Testis (tissue), 3 donors: ENCODE measurements around the gene YPEL3. TPM values are rescaled to one million over a fixed set of nuclear protein-coding genes. Genes with fewer than 3 reads are reported as not detected.
A peak's percentile ranks its signal among the peaks of the same experiment; 100 is the strongest.

Experiments used
- DNase-seq: peaks from one replicate; pipeline ENCODE4 v3.0.0-alpha.2; 2019
- H3K27ac ChIP-seq, 2 donors: fragments of 200-600 bp; sonication (generic); one replicate each; pipeline ENCODE4 v1.5.1; 2019
- H3K27me3 ChIP-seq: fragments of 200-600 bp; sonication (generic); one replicate; pipeline ENCODE4 v1.5.1; 2019
- H3K36me3 ChIP-seq: fragments of 200-600 bp; sonication (generic); one replicate; pipeline ENCODE4 v1.5.1; 2017; ENCODE audit warnings: low read depth; ENCODE audit errors: missing control alignments
- H3K4me1 ChIP-seq: fragments of 200-600 bp; sonication (generic); one replicate; pipeline ENCODE4 v1.5.1; 2019
- H3K4me3 ChIP-seq, 2 donors: fragments of 200-600 bp; sonication (generic); one replicate each; pipeline ENCODE4 v1.5.1; 2017 to 2019
- H3K9me3 ChIP-seq: fragments of 200-600 bp; sonication (generic); one replicate; pipeline ENCODE4 v1.5.1; 2017
- POLR2A ChIP-seq: fragments of 450-650 bp; IDR thresholded peaks from one replicate; pipeline ENCODE4 v1.6.1; 2017; ENCODE audit warnings: antibody characterized with exemption, mild to moderate bottlenecking, moderate library complexity
- WGBS, 2 donors: methylation state at CpG; one replicate each; pipeline ENCODE4 v1.1.5; 2018; 5-methylcytosine and 5-hydroxymethylcytosine counted together
- intact Hi-C: fragments of 100-400 bp; cut with DNase I; formaldehyde crosslinking; loops from one replicate; pipeline ENCODE4 v1.15.1; 2023; ENCODE audit warnings: low total_unique reads
- polyA plus RNA-seq: library from polyadenylated mRNA; stranded (reverse); fragments of 350-450 nt; fragmentation: Illumina TruSeq; extraction: RNeasy Lipid Tissue Mini Kit (QIAGEN cat#74804); gene quantifications from one replicate; pipeline ENCODE4 v1.2.3, GENCODE V29; 2014; ENCODE audit warnings: low read depth, low replicate concordance; ENCODE audit not compliant: insufficient read depth
- total RNA-seq, 2 donors: library from RNA; depleted of rRNA; stranded (reverse); fragments of >200 nt; gene quantifications; one replicate each; pipeline ENCODE4 v1.2.3, GENCODE V29; 2016
- TF ChIP-seq, protein P1 (sequence below), 3 experiments: fragments of 450-650 bp in 2 of 3; fragments of 200-600 bp in 1 of 3; sonication (generic) in 1 of 3; IDR thresholded peaks; one replicate each; pipeline ENCODE4 v1.5.1; 2016 to 2019; ENCODE audit warnings: antibody characterized with exemption in 3 of 3, mild to moderate bottlenecking in 2 of 3, moderate library complexity in 1 of 3

YPEL3 gene
- total and polyA plus RNA-seq, 3 donors from 2014 or later, result 55.3 to 75.3 (median 69.4) TPM

DNA sequence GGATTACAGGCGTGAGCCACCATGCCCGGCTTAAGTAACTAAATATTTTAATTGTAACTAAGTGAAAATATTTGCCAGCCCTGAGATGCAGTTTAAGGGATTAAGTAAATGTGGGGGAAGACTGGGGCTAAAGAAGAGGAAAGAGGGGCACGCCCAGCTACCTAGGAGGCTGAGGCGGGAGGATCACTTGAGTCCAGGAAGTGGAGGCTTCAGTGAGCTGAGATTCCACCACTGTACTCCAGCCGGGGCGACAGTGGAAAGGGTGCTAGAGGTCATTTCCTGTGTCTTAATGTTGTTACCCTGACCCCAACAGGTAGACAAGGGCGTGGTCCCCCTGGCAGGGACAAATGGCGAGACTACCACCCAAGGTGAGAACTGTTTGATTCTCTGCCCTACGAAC lies 27.7 kb downstream of the YPEL3 start:
- Histone ChIP-seq H3K36me3 (no peaks in the 10 kb centered on the region), H3K27ac (peak overlapping the region; percentile 61 to 68), H3K4me1 (peaks cover 49% of the 10 kb centered on the region), H3K4me3 (no peak overlapping the region), H3K9me3 (no peaks in the 10 kb centered on the region), H3K27me3 (no peaks in the 10 kb centered on the region)
- WGBS, 2 donors, result 82 to 84% methylated on average over 8 to 9 of the region's 9 CpGs
- TF ChIP-seq, protein P1, sequence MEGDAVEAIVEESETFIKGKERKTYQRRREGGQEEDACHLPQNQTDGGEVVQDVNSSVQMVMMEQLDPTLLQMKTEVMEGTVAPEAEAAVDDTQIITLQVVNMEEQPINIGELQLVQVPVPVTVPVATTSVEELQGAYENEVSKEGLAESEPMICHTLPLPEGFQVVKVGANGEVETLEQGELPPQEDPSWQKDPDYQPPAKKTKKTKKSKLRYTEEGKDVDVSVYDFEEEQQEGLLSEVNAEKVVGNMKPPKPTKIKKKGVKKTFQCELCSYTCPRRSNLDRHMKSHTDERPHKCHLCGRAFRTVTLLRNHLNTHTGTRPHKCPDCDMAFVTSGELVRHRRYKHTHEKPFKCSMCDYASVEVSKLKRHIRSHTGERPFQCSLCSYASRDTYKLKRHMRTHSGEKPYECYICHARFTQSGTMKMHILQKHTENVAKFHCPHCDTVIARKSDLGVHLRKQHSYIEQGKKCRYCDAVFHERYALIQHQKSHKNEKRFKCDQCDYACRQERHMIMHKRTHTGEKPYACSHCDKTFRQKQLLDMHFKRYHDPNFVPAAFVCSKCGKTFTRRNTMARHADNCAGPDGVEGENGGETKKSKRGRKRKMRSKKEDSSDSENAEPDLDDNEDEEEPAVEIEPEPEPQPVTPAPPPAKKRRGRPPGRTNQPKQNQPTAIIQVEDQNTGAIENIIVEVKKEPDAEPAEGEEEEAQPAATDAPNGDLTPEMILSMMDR (IDR thresholded peaks at IDR 0.05), result no peak
- TF ChIP-seq POLR2A, result no peak
- intact Hi-C loops, result no loop called here
- no peak for DNase-seq

GRCh38 chr16:30067584-30067916 lies 28.5 kb downstream of the YPEL3 start:
- no peak for TF ChIP-seq POLR2A
- TF ChIP-seq, protein P1 (IDR thresholded peaks at IDR 0.05), result no peak
- peak overlapping the region in 1 of 2 donors; percentile 89 for H3K4me3 ChIP-seq
- no peaks in the 10 kb centered on the region for H3K27me3 ChIP-seq
- intact Hi-C loops, result no loop called here
- H3K27ac ChIP-seq, result peak overlapping the region in 1 of 2 donors; percentile 93
- no peaks in the 10 kb centered on the region for H3K9me3 ChIP-seq
- H3K36me3 ChIP-seq, result no peaks in the 10 kb centered on the region
- peaks cover 49% of the 10 kb centered on the region for H3K4me1 ChIP-seq
- 61 to 72% methylated on average over 6 of the region's 6 CpGs for WGBS, 2 donors
- no peak for DNase-seq

- Histone ChIP-seq H3K9me3 (no peaks in the 10 kb centered on the region), H3K27ac (peak overlapping the region; percentile 93 to 96), H3K36me3 (no peaks in the 10 kb centered on the region), H3K4me3 (peak overlapping the region; percentile 77 to 89), H3K27me3 (no peaks in the 10 kb centered on the region), H3K4me1 (peaks cover 49% of the 10 kb centered on the region)
- WGBS, 2 donors, result 27% methylated on average over 10 to 21 of the region's 21 CpGs
- DNase-seq, result no peak
- TF ChIP-seq POLR2A, result no peak
- TF ChIP-seq, protein P1 (IDR thresholded peaks at IDR 0.05), result no peak
- intact Hi-C loops, result no loop called here
These were observed 29.0 kb downstream of the YPEL3 start for GRCh38 chr16:30066761-30067583.

- DNase-seq, result peak; percentile 33
- H3K27me3 ChIP-seq, result no peaks in the 10 kb centered on the region
- H3K4me3 ChIP-seq, result peak overlapping the region; percentile 77 to 89
- TF ChIP-seq, protein P1 (IDR thresholded peaks at IDR 0.05), result no peak
- TF ChIP-seq POLR2A, result no peak
- H3K27ac ChIP-seq, result peak overlapping the region; percentile 93 to 96
- no peaks in the 10 kb centered on the region for H3K36me3 ChIP-seq
- peaks cover 45% of the 10 kb centered on the region for H3K4me1 ChIP-seq
- intact Hi-C loops, result no loop called here
- 0 to 1% methylated on average over 23 to 35 of the region's 44 CpGs for WGBS, 2 donors
- H3K9me3 ChIP-seq, result no peaks in the 10 kb centered on the region
These were observed 29.9 kb downstream of the YPEL3 start for GRCh38 chr16:30065943-30066760.
